H1 (cell line): ENCODE data around the gene CHRDL1. TPM values are rescaled to one million over a fixed set of nuclear protein-coding genes. Genes with fewer than 3 reads are reported as not detected.

Experiments used
- CTCF ChIA-PET: fragments of 300-600 bp; sonication (Branson Sonifier 250); formaldehyde crosslinking; loops from one replicate; lab custom pipeline; 2021; ENCODE audit not compliant: partially characterized antibody; lab: Charles Lee
- POLR2A ChIA-PET: fragments of 300-600 bp; sonication (Branson Sonifier 250); formaldehyde crosslinking; loops from one replicate; lab custom pipeline; 2021; ENCODE audit warnings: inconsistent platforms; ENCODE audit not compliant: partially characterized antibody; lab: Charles Lee
- DNase-seq, 2 experiments: peaks; one replicate each; pipeline versions ENCODE4 v3.0.0 to v3.0.0-alpha.2; 2010 to 2022; ENCODE audit warnings: low spot score in 2 of 2, low read depth in 1 of 2, mixed read lengths in 1 of 2
- FAIRE-seq: peaks from 2 replicates; lab custom pipeline; 2011; peaks lifted over from hg19 to GRCh38; lab: Jason Lieb, UNC
- H2AFZ ChIP-seq: 2 replicates; pipeline ENCODE4 v1.8.1; 2012; ENCODE audit warnings: low read length, inconsistent platforms
- H2AK5ac ChIP-seq: 2 replicates; pipeline ENCODE4 v1.6.1; 2013; ENCODE audit warnings: low read depth, low read length
- H2BK120ac ChIP-seq: replicated peaks from 2 replicates; pipeline ENCODE3; 2013; ENCODE audit warnings: low read depth, low read length, inconsistent platforms
- H2BK12ac ChIP-seq: 2 replicates; pipeline ENCODE4 v1.6.1; 2013; ENCODE audit warnings: low read depth, low read length
- H2BK15ac ChIP-seq: 2 replicates; pipeline ENCODE4 v1.6.1; 2013; ENCODE audit warnings: low read length
- H2BK20ac ChIP-seq: 2 replicates; pipeline ENCODE4 v1.6.1; 2013; ENCODE audit warnings: low read length
- H2BK5ac ChIP-seq: 2 replicates; pipeline ENCODE4 v1.6.1; 2013; ENCODE audit warnings: low read depth, low read length
- H3K14ac ChIP-seq: 2 replicates; pipeline ENCODE4 v1.6.1; 2013; ENCODE audit warnings: inconsistent platforms; ENCODE audit not compliant: insufficient read length
- H3K18ac ChIP-seq: 2 replicates; pipeline ENCODE4 v1.6.1; 2013; ENCODE audit warnings: low read length; ENCODE audit errors: extremely low read depth
- H3K23ac ChIP-seq: 2 replicates; pipeline ENCODE4 v1.6.1; 2013; ENCODE audit warnings: inconsistent platforms; ENCODE audit not compliant: insufficient read length
- H3K23me2 ChIP-seq: 2 replicates; pipeline ENCODE4 v1.6.1; 2013; ENCODE audit warnings: low read depth, low read length
- H3K27ac ChIP-seq: 2 replicates; pipeline ENCODE4 v1.6.1; 2011; ENCODE audit warnings: low read depth, low read length, inconsistent platforms
- H3K27me3 ChIP-seq, 4 experiments: replicated peaks in 1 of 4; 1 replicate in 1 of 4; 2 replicates in 3 of 4; pipeline versions ENCODE4 v1.6.1 to v1.8.1; 2011 to 2013; ENCODE audit warnings: low read length in 3 of 4, mild to moderate bottlenecking in 3 of 4, inconsistent platforms in 2 of 4, mixed read lengths in 2 of 4, moderate library complexity in 1 of 4; ENCODE audit not compliant: control insufficient read depth in 3 of 4, insufficient read depth in 3 of 4; ENCODE audit errors: extremely low read depth in 1 of 4
- H3K36me3 ChIP-seq, 4 experiments: 2 replicates each; pipeline versions ENCODE4 v1.6.1 to v1.8.1; 2011 to 2013; ENCODE audit warnings: mild to moderate bottlenecking in 4 of 4, low read length in 3 of 4, moderate library complexity in 2 of 4, control low read depth in 1 of 4, inconsistent platforms in 1 of 4; ENCODE audit not compliant: insufficient read depth in 4 of 4, control insufficient read depth in 2 of 4
- H3K4ac ChIP-seq: replicated peaks from 2 replicates; pipeline ENCODE3; 2013; ENCODE audit warnings: low read length, low read depth, mixed read lengths, inconsistent platforms; ENCODE audit not compliant: insufficient read length
- H3K4me1 ChIP-seq, 4 experiments: replicated peaks in 1 of 4; 1 replicate in 1 of 4; 2 replicates in 3 of 4; pipeline versions ENCODE4 v1.6.1 to v1.8.1; 2011 to 2013; ENCODE audit warnings: low read length in 3 of 4, inconsistent platforms in 2 of 4, mixed read lengths in 1 of 4; ENCODE audit not compliant: insufficient read depth in 4 of 4, control insufficient read depth in 3 of 4
- H3K4me2 ChIP-seq, 2 experiments: 2 replicates each; pipeline versions ENCODE4 v1.6.1 to v1.8.1; 2011 to 2013; ENCODE audit warnings: low read depth in 2 of 2, low read length in 2 of 2, control low read depth in 1 of 2, inconsistent platforms in 1 of 2, mild to moderate bottlenecking in 1 of 2; ENCODE audit not compliant: insufficient read depth in 1 of 2
- H3K4me3 ChIP-seq, 4 experiments: fragments of 200-600, 300-600 bp in 1 of 4; sonication (generic), shearing (Covaris generic), sonication (Bioruptor Twin) in 1 of 4; 2 replicates each; pipeline versions ENCODE4 v1.5.1 to v1.8.1; 2011 to 2016; ENCODE audit warnings: low read length in 4 of 4, low read depth in 3 of 4, control low read depth in 2 of 4, inconsistent platforms in 2 of 4, mild to moderate bottlenecking in 2 of 4, mixed read lengths in 1 of 4, moderate library complexity in 1 of 4; ENCODE audit not compliant: insufficient read depth in 2 of 4; ENCODE audit errors: extremely low read depth in 1 of 4
- H3K56ac ChIP-seq: replicated peaks from 2 replicates; pipeline ENCODE3; 2013; ENCODE audit warnings: low read depth, mild to moderate bottlenecking, mixed read lengths, low read length, inconsistent platforms; ENCODE audit not compliant: insufficient read length
- H3K79me1 ChIP-seq: 2 replicates; pipeline ENCODE4 v1.6.1; 2013; ENCODE audit warnings: low read depth, low read length, control low read depth
- H3K79me2 ChIP-seq, 2 experiments: 2 replicates each; pipeline versions ENCODE4 v1.6.1 to v1.8.1; 2012 to 2013; ENCODE audit warnings: low read length in 2 of 2, mild to moderate bottlenecking in 2 of 2, inconsistent platforms in 1 of 2; ENCODE audit not compliant: insufficient read depth in 2 of 2, control insufficient read depth in 1 of 2
- H3K9ac ChIP-seq, 4 experiments: replicated peaks in 1 of 4; 1 replicate in 1 of 4; 2 replicates in 3 of 4; pipeline versions ENCODE4 v1.6.1 to v1.8.1; 2011 to 2013; ENCODE audit warnings: low read depth in 3 of 4, low read length in 3 of 4, control low read depth in 2 of 4, mild to moderate bottlenecking in 2 of 4, moderate library complexity in 2 of 4, inconsistent platforms in 1 of 4; ENCODE audit errors: extremely low read depth in 1 of 4
- H3K9me3 ChIP-seq, 2 experiments: 2 replicates each; pipeline versions ENCODE4 v1.6.1 to v1.8.1; 2012 to 2013; ENCODE audit warnings: mild to moderate bottlenecking in 2 of 2, moderate library complexity in 2 of 2, control low read depth in 1 of 2, inconsistent platforms in 1 of 2, low read depth in 1 of 2, low read length in 1 of 2, mixed read lengths in 1 of 2; ENCODE audit not compliant: insufficient read depth in 2 of 2
- H4K20me1 ChIP-seq, 2 experiments: replicated peaks in 1 of 2; 2 replicates each; pipeline versions ENCODE3 to v1.8.1; 2011 to 2013; ENCODE audit warnings: inconsistent platforms in 2 of 2, low read length in 2 of 2, mild to moderate bottlenecking in 1 of 2; ENCODE audit not compliant: insufficient read depth in 2 of 2, control insufficient read depth in 1 of 2
- H4K5ac ChIP-seq: 2 replicates; pipeline ENCODE4 v1.6.1; 2013; ENCODE audit warnings: low read length, low read depth, mixed read lengths, inconsistent platforms; ENCODE audit not compliant: insufficient read length
- H4K8ac ChIP-seq: 2 replicates; pipeline ENCODE4 v1.8.0; 2013; ENCODE audit warnings: mild to moderate bottlenecking, moderate library complexity, low read length, inconsistent platforms; ENCODE audit not compliant: insufficient read depth; ENCODE audit errors: extremely low read depth
- H4K91ac ChIP-seq: replicated peaks from 2 replicates; pipeline ENCODE3; 2013; ENCODE audit warnings: low read length, mixed read lengths, inconsistent platforms; ENCODE audit not compliant: insufficient read length
- BACH1 ChIP-seq: IDR thresholded peaks from 2 replicates; pipeline ENCODE4 v1.6.1; 2012; ENCODE audit warnings: low read length, improper control_type of control experiment
- CEBPB ChIP-seq: IDR thresholded peaks from 2 replicates; pipeline ENCODE4 v1.6.1; 2012; ENCODE audit warnings: low read depth, low read length
- EGR1 ChIP-seq: IDR thresholded peaks from 2 replicates; pipeline ENCODE4 v1.6.1; 2011; ENCODE audit warnings: low read depth, low read length, borderline replicate concordance
- GTF2F1 ChIP-seq: IDR thresholded peaks from 2 replicates; pipeline ENCODE4 v1.6.1; 2012; ENCODE audit warnings: low read depth, low read length, improper control_type of control experiment, borderline replicate concordance
- SIN3A ChIP-seq, 2 experiments: IDR thresholded peaks in 1 of 2; conservative IDR thresholded peaks in 1 of 2; 2 replicates each; pipeline ENCODE4 v1.6.1; 2011 to 2012; ENCODE audit warnings: low read length in 2 of 2, improper control_type of control experiment in 1 of 2, low read depth in 1 of 2, mild to moderate bottlenecking in 1 of 2
- SRF ChIP-seq: IDR thresholded peaks from 2 replicates; pipeline ENCODE4 v1.6.1; 2011; ENCODE audit warnings: mild to moderate bottlenecking, low read depth, low read length, moderate library complexity
- WGBS, 2 experiments: shearing (Covaris generic) in 1 of 2; methylation state at CpG; one replicate each; pipeline versions ENCODE4 v1.1.6 to v1.1.7; 2013 to 2015; ENCODE audit warnings: low lambda C conversion rate in 2 of 2, mixed read lengths in 2 of 2, inconsistent platforms in 1 of 2, low coverage in 1 of 2, missing lambda C conversion rate in 1 of 2; ENCODE audit not compliant: insufficient replicate concordance in 2 of 2, insufficient coverage in 1 of 2, insufficient read length in 1 of 2; ENCODE audit errors: extremely low coverage in 1 of 2, missing lambda C conversion rate in 1 of 2; 5-methylcytosine and 5-hydroxymethylcytosine counted together
- polyA plus RNA-seq, 7 experiments: library from polyadenylated mRNA; depleted of rRNA in 3 of 7; stranded (reverse) in 5 of 7; unstranded in 2 of 7; fragments of >200 nt in 5 of 7; fragments of 200-250 nt in 2 of 7; gene quantifications; 1 replicate in 5 of 7; 2 replicates in 1 of 7; 4 replicates in 1 of 7; pipeline versions ENCODE4 v1.2.1 to v1.2.3, GENCODE V29; 2011 to 2013; ENCODE audit warnings: missing spikeins in 2 of 7, mixed read lengths in 2 of 7
- total RNA-seq: library from RNA; stranded (reverse); fragmentation: NEBNext Ultra II Directional; extraction: Animal tissue kit (Norgen Biotek cat#: 25700); gene quantifications from 2 replicates; pipeline ENCODE4 v1.2.1, GENCODE V29; 2021
- TF ChIP-seq, protein P1 (sequence below): IDR thresholded peaks from 2 replicates; pipeline ENCODE4 v1.6.1; 2012; ENCODE audit warnings: inconsistent platforms
- TF ChIP-seq, protein P2 (sequence below): IDR thresholded peaks from 2 replicates; pipeline ENCODE4 v1.6.1; 2012; ENCODE audit warnings: inconsistent platforms

The CHRDL1 gene
- total and polyA plus RNA-seq, 2 of the 8 experiments (the other 6 are each of a cell fraction or from before 2014, with no cell fraction given), result 5.6 to 15.6 TPM

DNA sequence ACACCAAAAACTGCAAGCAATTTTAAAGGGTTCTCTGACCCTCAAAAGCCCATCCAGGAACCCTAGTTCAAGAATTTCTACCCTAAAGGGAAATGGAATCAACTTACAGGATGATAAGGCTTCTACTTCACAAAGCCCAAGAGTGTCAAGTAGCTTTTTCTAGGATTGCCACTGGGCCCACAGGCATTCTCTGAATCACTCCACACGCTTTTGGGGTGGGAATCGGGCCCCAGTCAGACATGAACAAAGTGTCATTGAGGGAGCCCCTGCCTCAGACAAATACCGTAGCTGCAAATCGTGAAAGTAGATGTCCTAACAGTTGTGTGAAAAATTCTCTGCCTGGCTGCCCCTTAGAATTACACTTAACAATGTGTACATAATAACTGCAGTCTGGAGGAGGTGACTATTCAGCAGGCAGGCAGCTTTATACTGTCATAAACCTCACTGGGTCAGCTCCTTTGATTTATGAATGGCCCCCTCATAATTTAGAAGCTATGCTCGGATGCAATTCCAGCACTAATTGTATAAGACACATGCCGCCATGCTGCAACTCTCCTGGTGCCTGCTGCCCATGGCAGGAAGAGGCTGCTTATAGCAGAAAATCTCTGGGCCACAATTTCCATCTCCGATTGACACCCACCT, 36.7 kb downstream of the CHRDL1 start:
- FAIRE-seq, result no peak
- H2BK20ac ChIP-seq, result no peak overlapping the region

More for the DNA sequence above, 36.7 kb downstream of the CHRDL1 start:
- no peaks in the 10 kb centered on the region for H3K79me2 ChIP-seq
- no peaks in the 10 kb centered on the region for H4K20me1 ChIP-seq
- H2BK15ac ChIP-seq, result no peak overlapping the region
- ChIA-PET POLR2A (no interaction called here), CTCF (no interaction called here)
- no peaks in the 10 kb centered on the region for H3K9me3 ChIP-seq
- no peak overlapping the region for H3K14ac ChIP-seq
- no peak for DNase-seq
- no peak overlapping the region for H2AFZ ChIP-seq
- TF ChIP-seq BACH1 (no peak), SIN3A (conservative IDR thresholded peaks at IDR 0.05 in 1 of 2, IDR thresholded peaks at IDR 0.05 in 1 of 2; ENCODE audit: low read depth in 1 of 2, low read length in 2 of 2) (no peak), EGR1 (no peak), SRF (no peak), CEBPB (no peak), GTF2F1 (no peak)
- TF ChIP-seq, protein P1, sequence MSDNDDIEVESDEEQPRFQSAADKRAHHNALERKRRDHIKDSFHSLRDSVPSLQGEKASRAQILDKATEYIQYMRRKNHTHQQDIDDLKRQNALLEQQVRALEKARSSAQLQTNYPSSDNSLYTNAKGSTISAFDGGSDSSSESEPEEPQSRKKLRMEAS, result no peak
- TF ChIP-seq, protein P2, sequence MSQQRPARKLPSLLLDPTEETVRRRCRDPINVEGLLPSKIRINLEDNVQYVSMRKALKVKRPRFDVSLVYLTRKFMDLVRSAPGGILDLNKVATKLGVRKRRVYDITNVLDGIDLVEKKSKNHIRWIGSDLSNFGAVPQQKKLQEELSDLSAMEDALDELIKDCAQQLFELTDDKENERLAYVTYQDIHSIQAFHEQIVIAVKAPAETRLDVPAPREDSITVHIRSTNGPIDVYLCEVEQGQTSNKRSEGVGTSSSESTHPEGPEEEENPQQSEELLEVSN, result no peak
- TF ChIP-seq, all 59 proteins: peak for 0
- Histone ChIP-seq H3K9ac (no peak overlapping the region), H3K79me1 (no peaks in the 10 kb centered on the region), H3K18ac (no peak overlapping the region), H3K56ac (no peak overlapping the region), H3K23me2 (no peaks in the 10 kb centered on the region), H3K23ac (no peak overlapping the region), H3K4me2 (no peak overlapping the region), H3K27me3 (no peaks in the 10 kb centered on the region), H3K27ac (no peak overlapping the region), H3K4me1 (no peaks in the 10 kb centered on the region), H2BK12ac (no peak overlapping the region), H4K91ac (no peak overlapping the region), H4K8ac (no peak overlapping the region), H2BK120ac (no peak overlapping the region), H3K36me3 (no peaks in the 10 kb centered on the region), H4K5ac (no peak overlapping the region), H3K4me3 (no peak overlapping the region), H2BK5ac (no peak overlapping the region), H2AK5ac (no peak overlapping the region), H3K4ac (no peak overlapping the region)
- WGBS, 2 experiments, result 94% methylated on average over 7 of the region's 7 CpGs; no CpG with 5 or more reads in 1 of the 2 experiments
